ENCODE data around the gene PRKRIP1.
"Not testable (repeated sequence)": the region's sequence is repeated elsewhere in the genome, so short reads cannot be mapped to it uniquely, and the experiment has no call there.

Gene PRKRIP1

DNA sequence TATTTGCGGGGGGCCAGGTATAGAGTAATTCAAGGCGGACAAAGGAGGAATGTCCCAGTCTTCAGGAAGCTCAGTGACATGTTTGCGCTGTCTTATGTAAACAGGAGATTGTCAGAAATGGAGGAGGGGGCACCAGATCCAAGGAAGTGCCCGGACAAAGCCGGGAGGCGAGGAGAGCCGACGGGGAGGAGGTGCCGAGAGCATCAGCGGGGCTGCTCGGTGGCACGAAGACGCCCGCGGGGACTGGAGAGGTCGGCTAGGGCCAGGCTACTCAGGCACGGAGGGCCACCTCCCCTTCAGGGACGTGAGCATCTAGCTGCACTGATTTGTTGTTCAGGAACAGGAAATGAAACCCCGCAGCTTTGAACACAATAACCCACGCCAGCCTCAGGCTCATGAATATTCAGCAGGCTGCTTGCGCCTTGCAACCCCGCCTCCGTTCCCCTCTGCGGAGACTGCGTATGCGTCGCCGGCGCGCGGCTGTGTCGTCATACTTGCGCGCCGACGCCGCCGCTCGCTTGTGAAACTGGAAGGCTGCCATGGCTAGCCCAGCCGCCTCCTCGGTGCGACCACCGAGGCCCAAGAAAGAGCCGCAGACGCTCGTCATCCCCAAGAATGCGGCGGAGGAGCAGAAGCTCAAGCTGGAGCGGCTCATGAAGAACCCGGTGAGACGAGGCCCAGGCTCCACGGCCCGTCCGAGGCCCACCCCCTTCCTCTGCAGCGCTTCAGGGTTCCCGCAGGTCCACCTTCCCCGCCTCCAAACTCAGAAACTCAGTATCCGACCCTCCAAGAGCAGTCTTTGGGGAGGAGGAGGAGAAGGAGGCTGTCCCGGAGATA, at the start of gene PRKRIP1:
TSS of gene PRKRIP1 (plus strand) at position 491 of the 837 bp plus-strand sequence. CDS start at position 540, 49 bp downstream.
- peak; percentile 75 for DNase-seq

GRCh38 chr7:102346983-102347382, 49.2 kb upstream of the PRKRIP1 start:
- not testable (repeated sequence) for DNase-seq

GRCh38 chr7:102356344-102356743, 39.8 kb upstream of the PRKRIP1 start, which contains the start of gene SPDYE6:
Gene SPDYE6, minus strand, starts transcription at chr7:102356444. Its CDS starts 421 bp downstream, at chr7:102356023.
- not testable (repeated sequence) for DNase-seq

DNA sequence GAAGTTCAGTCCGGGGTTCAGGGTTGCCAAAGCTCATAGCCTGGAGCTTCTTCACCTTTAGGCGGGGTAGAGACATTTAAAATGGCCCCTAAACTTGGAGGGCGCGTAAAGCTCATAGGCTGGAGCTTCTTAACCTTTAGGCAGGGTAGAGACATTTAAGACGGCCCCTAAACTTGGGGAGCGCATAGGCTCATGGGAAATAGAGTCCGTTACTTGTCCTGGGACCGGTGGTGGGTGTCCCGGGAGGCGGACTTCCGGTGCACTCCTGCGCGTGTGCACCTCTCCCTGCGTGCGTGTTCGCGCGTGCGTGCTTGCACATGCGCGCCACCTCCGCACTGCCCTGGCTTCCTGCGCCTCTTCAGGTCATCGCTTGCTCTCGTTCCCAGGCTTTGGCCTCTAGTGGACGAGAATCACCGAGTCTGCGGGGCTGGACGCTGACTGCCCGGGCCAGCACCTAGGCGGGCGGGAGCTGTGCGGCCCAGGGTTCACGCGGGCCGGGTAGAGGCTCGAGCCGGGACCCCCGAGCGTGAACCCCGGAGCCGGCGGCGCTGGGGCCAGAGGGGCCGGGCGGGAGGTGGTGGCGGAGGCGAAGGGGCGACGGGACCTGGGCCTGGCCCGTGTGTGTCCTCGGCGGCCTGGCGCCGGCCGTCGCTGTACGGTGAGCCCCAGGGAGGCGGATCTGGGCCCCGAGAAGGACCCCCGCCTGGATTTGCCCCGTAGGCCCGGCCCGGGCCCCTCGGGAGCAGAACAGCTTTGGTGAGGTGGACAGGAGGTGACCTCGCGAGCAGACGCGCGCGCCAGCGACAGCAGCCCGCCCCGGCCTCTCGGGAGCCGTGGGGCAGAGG, 32.4 kb upstream of the PRKRIP1 start:
- peak; percentile 90 for DNase-seq

- peak; percentile 4 for DNase-seq
Measured at GRCh38 chr7:102364394-102364886, 31.7 kb upstream of the PRKRIP1 start.

- DNase-seq = not testable (repeated sequence)
Measured at GRCh38 chr7:102365390-102365789, 30.8 kb upstream of the PRKRIP1 start.

DNA sequence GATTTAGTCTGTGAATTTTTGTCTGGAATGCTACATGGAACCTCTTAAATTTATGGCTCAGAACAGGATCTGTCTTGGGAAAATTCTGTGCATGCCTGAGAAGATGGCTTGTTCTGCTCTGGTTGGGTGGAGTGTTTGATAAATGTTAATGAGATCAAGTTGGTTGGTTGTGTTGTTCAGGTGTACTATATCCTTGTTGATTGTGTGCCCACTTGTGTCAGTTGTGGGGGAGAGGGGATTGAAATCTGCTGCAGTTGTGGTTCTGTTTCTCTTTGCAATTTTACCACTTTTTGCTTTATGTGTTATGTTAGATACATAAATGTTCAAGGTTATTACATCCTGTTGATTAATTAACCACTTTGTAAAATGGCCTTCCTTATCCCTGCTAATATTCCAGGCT, 26.1 kb upstream of the PRKRIP1 start:
- DNase-seq = not testable (repeated sequence)

GRCh38 chr7:102372796-102373195, 23.4 kb upstream of the PRKRIP1 start:
- DNase-seq = not testable (repeated sequence)

- no peak for DNase-seq
Measured at GRCh38 chr7:102376964-102377466, 19.1 kb upstream of the PRKRIP1 start.

DNA sequence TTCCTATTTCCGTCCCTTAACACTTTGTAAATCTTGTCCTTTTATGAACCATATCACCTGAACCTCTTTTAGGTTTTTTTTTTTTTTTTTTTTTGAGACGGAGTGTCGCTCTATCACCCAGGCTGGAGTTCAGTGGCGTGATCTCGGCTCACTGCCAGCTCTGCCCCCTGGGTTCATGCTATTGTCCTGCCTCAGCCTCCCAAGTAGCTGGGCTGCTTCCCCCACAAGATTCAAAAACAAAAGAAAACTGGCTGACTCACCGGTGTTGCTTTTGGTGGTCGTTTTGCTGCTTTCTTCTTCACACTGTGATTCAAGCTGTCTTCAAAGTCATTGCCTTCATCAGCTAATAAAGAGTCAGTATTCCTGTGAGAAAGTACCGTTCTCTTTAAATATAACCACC, 15.3 kb upstream of the PRKRIP1 start:
- not testable (repeated sequence) for DNase-seq

DNA sequence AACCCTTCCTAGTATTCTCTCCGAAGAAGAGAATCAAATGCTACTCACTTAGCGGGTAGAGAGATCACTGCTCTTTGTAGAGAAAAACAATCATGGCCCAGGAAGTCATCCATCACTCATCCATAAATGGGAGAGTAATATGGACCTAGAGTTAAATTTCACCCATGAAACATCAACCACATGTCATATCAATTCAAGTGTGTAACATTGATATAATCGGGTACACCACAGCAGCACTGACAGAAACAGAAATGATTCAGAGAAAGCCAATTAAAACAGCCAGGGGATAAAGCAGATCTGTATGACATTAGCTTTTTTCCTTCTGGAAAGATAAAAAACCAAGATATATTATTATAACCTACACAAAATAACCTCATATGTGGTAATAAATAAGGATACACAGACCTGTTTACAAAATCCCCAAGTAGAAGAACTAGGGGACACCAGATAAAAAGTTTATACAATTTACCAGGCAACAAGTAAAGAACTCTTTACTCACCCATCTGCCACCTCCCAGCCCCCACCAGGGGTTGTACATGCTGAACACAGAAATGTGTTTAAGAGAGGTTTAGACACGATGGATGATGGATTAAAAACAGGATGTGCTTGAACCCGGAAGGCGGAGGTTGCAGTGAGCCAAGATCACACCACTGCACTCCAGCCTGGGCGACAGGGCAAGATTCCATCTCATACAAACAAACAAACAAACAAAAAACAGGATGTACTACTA, 14.3 kb upstream of the PRKRIP1 start:
- DNase-seq = not testable (repeated sequence)

GRCh38 chr7:102387064-102387463, 9.1 kb upstream of the PRKRIP1 start:
- no peak for DNase-seq

GRCh38 chr7:102389810-102390209, 6.4 kb upstream of the PRKRIP1 start:
- DNase-seq = no peak

DNA sequence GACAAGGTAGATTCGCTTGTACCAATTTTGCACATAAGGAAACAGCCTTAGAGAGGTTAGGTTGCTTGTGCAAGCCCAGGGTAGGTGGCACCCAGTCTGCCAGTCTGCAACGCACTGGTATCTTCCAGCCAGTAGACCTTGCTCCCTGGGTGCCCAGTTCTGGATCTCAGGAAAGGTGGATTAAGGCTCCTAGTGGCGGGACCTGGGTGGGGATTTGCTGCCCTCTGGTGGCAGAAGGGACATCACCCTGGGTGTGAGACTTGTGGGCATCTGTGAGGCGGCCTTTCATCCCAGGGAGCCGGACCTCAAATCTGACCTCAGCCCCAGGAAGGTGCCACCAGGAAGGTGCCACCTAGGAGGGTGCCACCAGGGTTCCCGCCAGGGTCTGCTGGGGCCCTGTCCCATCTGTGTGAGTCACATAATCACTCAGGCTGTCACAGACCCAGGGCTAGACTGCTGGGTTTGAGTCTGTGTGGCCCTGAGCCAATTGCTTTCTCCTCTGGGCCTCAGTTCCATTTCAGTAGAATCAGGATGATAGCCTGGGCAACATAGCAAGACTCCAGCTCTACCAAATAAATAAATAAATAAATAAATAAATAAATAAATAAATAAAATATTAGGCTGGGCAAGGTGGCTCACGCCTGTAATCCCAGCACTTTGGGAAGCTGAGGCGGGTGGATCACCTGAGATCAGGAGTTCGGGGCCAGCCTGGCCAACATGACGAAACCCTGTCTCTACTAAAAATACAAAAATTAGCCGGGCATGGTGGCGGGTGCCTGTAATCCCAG, 5.3 kb upstream of the PRKRIP1 start:
- DNase-seq = peak; percentile 68

- no peak for DNase-seq
Measured at GRCh38 chr7:102392330-102392729, 3.8 kb upstream of the PRKRIP1 start.

GRCh38 chr7:102393467-102393866, 2.7 kb upstream of the PRKRIP1 start:
- no peak for DNase-seq

- DNase-seq = no peak
Measured at GRCh38 chr7:102395592-102395872, 631 bp upstream of the PRKRIP1 start.

DNA sequence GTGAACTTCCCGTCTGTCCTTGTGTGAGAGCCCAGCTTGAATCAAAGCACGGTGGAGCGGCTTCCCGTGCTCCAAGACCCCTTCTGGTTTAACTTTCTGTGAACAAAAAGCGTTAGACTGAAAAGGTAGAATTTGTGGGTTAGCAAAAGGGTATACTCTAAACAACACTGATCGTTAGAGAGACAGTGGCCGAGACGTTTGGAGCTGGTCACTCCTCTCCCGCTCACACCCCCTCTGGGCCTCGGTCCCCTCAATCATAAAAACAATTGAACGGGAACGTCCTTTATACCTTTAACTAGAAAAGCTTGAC, 502 bp downstream of the PRKRIP1 start:
- DNase-seq = no peak

GRCh38 chr7:102398543-102398942, 2.4 kb downstream of the PRKRIP1 start:
- no peak for DNase-seq

- DNase-seq = no peak
Measured at GRCh38 chr7:102400360-102400759, 4.2 kb downstream of the PRKRIP1 start.

DNA sequence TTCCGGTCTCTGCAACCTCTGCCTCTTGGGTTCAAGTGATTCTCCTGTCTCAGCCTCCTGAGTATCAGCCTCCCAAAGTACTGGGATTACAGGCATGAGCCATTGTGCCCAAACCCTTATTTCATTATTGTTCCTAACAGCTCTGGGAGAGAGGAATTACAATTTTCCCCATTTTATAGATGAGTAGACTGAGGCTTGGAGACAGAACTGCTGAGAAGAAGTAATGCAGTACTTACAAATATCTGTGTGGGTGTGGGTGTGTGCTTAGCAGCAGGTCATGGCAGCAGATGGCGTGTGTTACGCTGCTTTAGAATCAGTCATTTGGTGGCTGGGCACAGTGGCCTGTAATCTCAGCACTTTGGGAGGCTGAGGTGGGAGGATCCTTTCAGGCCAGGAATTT, 7.4 kb downstream of the PRKRIP1 start:
- no peak for DNase-seq

All from stimulated activated CD4-positive, alpha-beta T cell treated with anti-CD3 and anti-CD28 coated beads, Interleukin-4, amount 100 ng/mL, for 1 hour (primary cell).